BJ (cell line): Measurements from ENCODE around the gene PIN4. TPM values are rescaled to one million over a fixed set of nuclear protein-coding genes. Genes with fewer than 3 reads are reported as not detected.
"Not testable (repeated sequence)": the region's sequence is repeated elsewhere in the genome, so short reads cannot be mapped to it uniquely, and the experiment has no call there.

Experiments used
- CTCF ChIA-PET: fragments of 350-600 bp; formaldehyde crosslinking; extraction: SDS; loops from one replicate; lab custom pipeline; 2021; ENCODE audit warnings: antibody characterized with exemption, inconsistent platforms; lab: Yijun Ruan, JAX
- POLR2A ChIA-PET: fragments of 300-600 bp; sonication (Branson Sonifier 250); formaldehyde crosslinking; extraction: SDS; loops from one replicate; lab custom pipeline; 2021; ENCODE audit warnings: antibody characterized with exemption; lab: Charles Lee
- DNase-seq: peaks from one replicate; pipeline ENCODE4 v3.0.0-alpha.2; 2011; ENCODE audit warnings: low read depth
- H3K27me3 ChIP-seq: 2 replicates; pipeline ENCODE4 v1.6.0; 2011; ENCODE audit warnings: low read length; ENCODE audit not compliant: control insufficient read depth, insufficient read depth
- H3K36me3 ChIP-seq: 2 replicates; pipeline ENCODE4 v1.5.1; 2011; ENCODE audit warnings: low read length; ENCODE audit not compliant: control insufficient read depth, insufficient read depth
- H3K4me3 ChIP-seq: 2 replicates; pipeline ENCODE4 v1.5.1; 2011; ENCODE audit warnings: low read depth, mild to moderate bottlenecking, control low read depth, low read length
- polyA plus RNA-seq: library from polyadenylated mRNA; depleted of rRNA; stranded (reverse); fragments of >200 nt; gene quantifications from 2 replicates; pipeline ENCODE4 v1.2.3, GENCODE V29; 2011
- TF ChIP-seq, protein P1 (sequence below): IDR thresholded peaks from 2 replicates; pipeline ENCODE4 v1.5.1; 2011; ENCODE audit warnings: low read depth, mild to moderate bottlenecking, control low read depth, inconsistent platforms, low read length, moderate library complexity; ENCODE audit not compliant: insufficient read depth

PIN4 gene
- polyA plus RNA-seq, 1 experiment: 6.5 TPM

DNA sequence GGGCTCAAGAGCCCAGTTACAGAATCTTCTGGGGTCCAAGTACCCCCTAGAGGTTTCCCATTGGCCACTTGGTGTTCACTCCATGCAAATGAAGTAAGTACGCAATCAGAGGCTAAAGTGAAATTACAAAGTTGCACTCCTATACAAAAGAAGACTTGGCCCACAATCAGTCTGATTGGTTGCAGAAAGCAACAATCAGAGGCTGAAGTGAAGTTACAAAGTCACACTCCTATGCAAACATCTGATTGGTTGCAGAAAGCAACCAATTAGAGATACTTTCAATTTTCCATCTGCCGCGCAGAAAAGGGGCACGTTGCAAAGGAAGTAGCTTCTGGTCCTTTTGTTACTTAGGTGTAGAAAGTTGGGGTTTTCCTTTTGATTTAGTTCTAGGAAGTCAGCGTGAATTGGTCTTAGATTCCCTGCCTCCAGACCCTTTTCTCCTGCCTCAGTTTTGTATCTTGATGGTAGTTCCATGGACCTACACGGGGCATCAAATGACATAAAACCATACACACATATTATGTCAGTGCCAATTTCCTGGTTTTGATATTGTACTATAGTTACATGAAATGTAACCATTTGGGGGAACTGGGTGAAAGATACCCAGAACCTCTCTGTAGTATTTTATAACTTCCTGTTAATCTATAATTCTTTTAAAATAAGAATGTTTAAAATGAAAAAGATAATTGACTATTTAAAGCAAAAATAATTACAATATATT lies 12.4 kb upstream of the PIN4 start:
- no peak for DNase-seq
- Histone ChIP-seq H3K36me3 (no peaks in the 10 kb centered on the region), H3K4me3 (no peak overlapping the region)

GRCh38 chrX:72176289-72176688 lies 5.3 kb upstream of the PIN4 start:
- CTCF ChIA-PET: not testable (repeated sequence)

More for the DNA sequence above, 12.4 kb upstream of the PIN4 start:
- H3K27me3 ChIP-seq: no peaks in the 10 kb centered on the region
- TF ChIP-seq, protein P1, sequence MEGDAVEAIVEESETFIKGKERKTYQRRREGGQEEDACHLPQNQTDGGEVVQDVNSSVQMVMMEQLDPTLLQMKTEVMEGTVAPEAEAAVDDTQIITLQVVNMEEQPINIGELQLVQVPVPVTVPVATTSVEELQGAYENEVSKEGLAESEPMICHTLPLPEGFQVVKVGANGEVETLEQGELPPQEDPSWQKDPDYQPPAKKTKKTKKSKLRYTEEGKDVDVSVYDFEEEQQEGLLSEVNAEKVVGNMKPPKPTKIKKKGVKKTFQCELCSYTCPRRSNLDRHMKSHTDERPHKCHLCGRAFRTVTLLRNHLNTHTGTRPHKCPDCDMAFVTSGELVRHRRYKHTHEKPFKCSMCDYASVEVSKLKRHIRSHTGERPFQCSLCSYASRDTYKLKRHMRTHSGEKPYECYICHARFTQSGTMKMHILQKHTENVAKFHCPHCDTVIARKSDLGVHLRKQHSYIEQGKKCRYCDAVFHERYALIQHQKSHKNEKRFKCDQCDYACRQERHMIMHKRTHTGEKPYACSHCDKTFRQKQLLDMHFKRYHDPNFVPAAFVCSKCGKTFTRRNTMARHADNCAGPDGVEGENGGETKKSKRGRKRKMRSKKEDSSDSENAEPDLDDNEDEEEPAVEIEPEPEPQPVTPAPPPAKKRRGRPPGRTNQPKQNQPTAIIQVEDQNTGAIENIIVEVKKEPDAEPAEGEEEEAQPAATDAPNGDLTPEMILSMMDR: no peak
- ChIA-PET POLR2A (interaction anchor here (0.6 kb wide), 1 partner anchor 108 kb away, joined by 3 read pairs; the partner anchor contains the start of gene RPS4X), CTCF (no interaction called here)

DNA sequence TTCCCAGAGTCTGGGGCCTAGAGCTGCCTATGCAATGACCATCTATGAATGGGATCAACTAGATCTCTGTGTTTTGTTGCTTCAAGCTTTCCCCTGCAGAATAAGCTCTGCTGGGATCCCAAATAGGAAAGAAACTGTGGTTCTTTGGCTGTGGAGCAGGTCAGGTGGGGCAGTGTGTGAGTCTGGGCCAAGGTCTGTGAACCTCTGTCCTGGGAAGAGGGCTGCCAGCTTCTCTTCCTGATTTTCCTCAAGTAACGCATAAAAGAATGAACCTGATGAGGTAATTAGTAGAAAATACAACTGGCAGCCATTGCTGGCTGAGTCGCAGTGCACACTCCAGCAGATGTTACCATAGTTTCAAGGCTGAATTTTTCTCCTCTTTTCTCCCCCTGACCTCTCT lies 4.6 kb upstream of the PIN4 start:
- ChIA-PET CTCF (no interaction called here), POLR2A (interaction anchor here (0.5 kb wide), 1 partner anchor 16 kb away, joined by 4 read pairs; no protein-coding TSS in a partner anchor)
- Histone ChIP-seq H3K27me3 (no peaks in the 10 kb centered on the region), H3K36me3 (no peaks in the 10 kb centered on the region), H3K4me3 (no peak overlapping the region)
- TF ChIP-seq, protein P1: no peak
- DNase-seq: no peak

More at GRCh38 chrX:72176289-72176688, 5.3 kb upstream of the PIN4 start:
- H3K4me3 ChIP-seq, H3K27me3 ChIP-seq, DNase-seq, POLR2A ChIA-PET, H3K36me3 ChIP-seq: not testable (repeated sequence)

GRCh38 chrX:72180539-72180938 lies 1.0 kb upstream of the PIN4 start:
- DNase-seq: no peak
- H3K4me3 ChIP-seq: no peak overlapping the region; the same call in 1 of the 2 replicates
- H3K36me3 ChIP-seq: no peaks in the 10 kb centered on the region
- H3K27me3 ChIP-seq: no peaks in the 10 kb centered on the region
- POLR2A ChIA-PET: no interaction called here
- CTCF ChIA-PET: no interaction called here
- TF ChIP-seq, protein P1: no peak

DNA sequence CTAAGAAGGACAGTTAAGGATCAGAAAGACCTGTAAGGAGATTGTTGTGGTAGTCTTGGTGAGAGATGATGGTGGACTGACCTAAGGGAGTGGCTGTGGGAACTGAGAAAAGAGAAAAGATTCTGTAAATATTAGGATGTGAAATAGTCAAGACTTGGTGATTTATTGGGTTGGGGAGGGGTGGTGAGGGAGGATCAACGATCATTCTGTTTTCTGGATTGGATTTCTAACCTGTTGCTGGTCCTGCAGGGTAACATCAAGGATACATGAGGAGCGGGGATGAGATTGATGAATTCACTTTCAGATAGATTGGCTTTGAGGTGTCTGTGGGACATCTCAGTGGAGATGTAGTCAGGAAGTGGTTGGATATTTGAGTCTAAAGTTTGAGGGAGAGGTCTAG lies 1.4 kb downstream of the PIN4 start:
- DNase-seq: no peak
- ChIA-PET CTCF (interaction anchor here (0.5 kb wide), 1 partner anchor 305 kb away, joined by 3 read pairs; no protein-coding TSS in a partner anchor), POLR2A (no interaction called here)
- TF ChIP-seq, protein P1: no peak
- no peaks in the 10 kb centered on the region for H3K27me3 ChIP-seq
- H3K36me3 ChIP-seq: no peaks in the 10 kb centered on the region
- no peak overlapping the region for H3K4me3 ChIP-seq
